Neural progenitor cell (in vitro differentiated cells): ENCODE measurements around the gene WDR3. TPM values are rescaled to one million over a fixed set of nuclear protein-coding genes. Genes with fewer than 3 reads are reported as not detected.

Source experiments
- DNase-seq: peaks from one replicate; pipeline ENCODE4 v3.0.0-alpha.2; 2016; ENCODE audit warnings: low spot score
- H2AFZ ChIP-seq: fragments of 200-600 bp; sonication (generic); replicated peaks from 2 replicates; pipeline ENCODE4 v1.6.1; 2016; ENCODE audit warnings: antibody characterized with exemption
- H3F3A ChIP-seq: fragments of 200-600 bp; sonication (generic); 2 replicates; pipeline ENCODE4 v1.6.1; 2016; ENCODE audit warnings: antibody characterized with exemption, low read depth
- H3K27ac ChIP-seq: fragments of 200-600 bp; sonication (generic); 2 replicates; pipeline ENCODE4 v1.5.1; 2016; ENCODE audit warnings: mild to moderate bottlenecking
- H3K27me3 ChIP-seq: fragments of 200-600 bp; sonication (generic); 2 replicates; pipeline ENCODE4 v1.6.1; 2016; ENCODE audit warnings: mild to moderate bottlenecking, moderate library complexity
- H3K36me3 ChIP-seq: fragments of 200-600 bp; sonication (generic); 2 replicates; pipeline ENCODE4 v1.5.1; 2016
- H3K4me1 ChIP-seq: fragments of 200-600 bp; sonication (generic); 2 replicates; pipeline ENCODE4 v1.6.1; 2016; ENCODE audit warnings: mixed run types
- H3K4me2 ChIP-seq: fragments of 200-600 bp; sonication (generic); 2 replicates; pipeline ENCODE4 v1.6.1; 2016
- H3K4me3 ChIP-seq: fragments of 200-600 bp; sonication (generic); 2 replicates; pipeline ENCODE4 v1.5.1; 2016
- H3K79me2 ChIP-seq: fragments of 200-600 bp; sonication (generic); 2 replicates; pipeline ENCODE4 v1.6.1; 2016; ENCODE audit warnings: low read depth
- H3K9ac ChIP-seq: fragments of 200-600 bp; sonication (generic); 2 replicates; pipeline ENCODE4 v1.6.1; 2016
- H3K9me3 ChIP-seq: fragments of 200-600 bp; sonication (generic); 2 replicates; pipeline ENCODE4 v1.5.1; 2016; ENCODE audit warnings: low read depth
- H4K20me1 ChIP-seq: fragments of 200-600 bp; sonication (generic); 2 replicates; pipeline ENCODE4 v1.6.1; 2016; ENCODE audit warnings: low read depth
- H3K27ac Mint-ChIP-seq: 3 replicates; pipeline ENCODE4 v1.8.0; 2021; ENCODE audit warnings: mixed read lengths
- H3K27me3 Mint-ChIP-seq: 2 replicates; pipeline ENCODE4 v1.8.0; 2022; ENCODE audit warnings: low read depth, mild to moderate bottlenecking, inconsistent platforms, moderate library complexity, mixed read lengths; ENCODE audit not compliant: insufficient read depth
- H3K36me3 Mint-ChIP-seq: 3 replicates; pipeline ENCODE4 v1.8.0; 2021; ENCODE audit warnings: mixed read lengths
- H3K4me1 Mint-ChIP-seq: 3 replicates; pipeline ENCODE4 v1.8.0; 2021; ENCODE audit warnings: mixed read lengths
- H3K4me3 Mint-ChIP-seq: 3 replicates; pipeline ENCODE4 v1.8.0; 2021; ENCODE audit warnings: mild to moderate bottlenecking, moderate library complexity, mixed read lengths
- H3K9me3 Mint-ChIP-seq: 3 replicates; pipeline ENCODE4 v1.8.0; 2020; ENCODE audit warnings: mixed read lengths
- CTCF ChIP-seq: fragments of 200-600 bp; sonication (generic); IDR thresholded peaks from 2 replicates; pipeline ENCODE4 v1.5.1; 2017; ENCODE audit warnings: antibody characterized with exemption, mild to moderate bottlenecking
- EZH2 ChIP-seq: fragments of 200-600 bp; sonication (generic); IDR thresholded peaks from 2 replicates; pipeline ENCODE4 v1.6.1; 2017; ENCODE audit warnings: antibody characterized with exemption, mild to moderate bottlenecking, moderate library complexity
- EZH2phosphoT487 ChIP-seq: fragments of 200-600 bp; sonication (generic); IDR thresholded peaks from 2 replicates; pipeline ENCODE4 v1.6.1; 2017; ENCODE audit warnings: antibody characterized with exemption
- total RNA-seq: library from RNA; depleted of rRNA; stranded (reverse); fragments of >200 nt; gene quantifications from 2 replicates; pipeline ENCODE4 v1.2.3, GENCODE V29; 2015; ENCODE audit warnings: low replicate concordance

WDR3 gene
- total RNA-seq, 1 donor from 2014 or later, result 42.4 TPM

DNA sequence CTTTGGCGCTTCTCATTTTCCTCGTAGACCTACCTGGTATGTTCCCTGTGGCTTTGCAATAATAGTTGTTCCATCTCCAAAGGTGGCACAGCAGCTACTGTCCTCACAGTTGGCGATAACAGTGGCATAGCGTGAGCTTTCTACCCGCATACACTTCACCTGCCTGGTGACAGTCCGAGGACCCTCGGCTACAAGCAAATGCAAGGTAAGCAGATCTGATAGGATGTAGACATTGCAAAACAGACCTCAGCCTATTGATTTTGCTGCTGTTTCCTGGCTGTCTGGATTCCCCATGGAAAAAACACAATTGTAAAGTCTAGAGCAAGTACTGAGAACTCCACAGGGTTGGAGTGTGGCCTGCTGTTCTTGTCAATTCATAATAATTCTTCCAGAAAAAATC, 78.5 kb downstream of the WDR3 start:
- H4K20me1 ChIP-seq, result no peaks in the 10 kb centered on the region
- no peaks in the 10 kb centered on the region for H3K27me3 Mint-ChIP-seq
- no peaks in the 10 kb centered on the region for H3F3A ChIP-seq
- no peak overlapping the region for H2AFZ ChIP-seq
- no peak overlapping the region for H3K27ac ChIP-seq
- H3K36me3 Mint-ChIP-seq, result peaks cover 2% of the 10 kb centered on the region
- no peaks in the 10 kb centered on the region for H3K4me1 ChIP-seq
- H3K4me1 Mint-ChIP-seq, result no peaks in the 10 kb centered on the region
- H3K27ac Mint-ChIP-seq, result no peak overlapping the region
- no peaks in the 10 kb centered on the region for H3K36me3 ChIP-seq
- H3K79me2 ChIP-seq, result no peaks in the 10 kb centered on the region
- TF ChIP-seq EZH2 (no peak), CTCF (no peak), EZH2phosphoT487 (no peak)
- no peak overlapping the region for H3K4me3 Mint-ChIP-seq
- H3K4me3 ChIP-seq, result no peak overlapping the region
- no peak overlapping the region for H3K9ac ChIP-seq
- DNase-seq, result no peak
- no peak overlapping the region for H3K4me2 ChIP-seq
- H3K9me3 ChIP-seq, result no peaks in the 10 kb centered on the region
- H3K9me3 Mint-ChIP-seq, result no peaks in the 10 kb centered on the region
- H3K27me3 ChIP-seq, result no peaks in the 10 kb centered on the region

GRCh38 chr1:118012515-118013124, 83.1 kb downstream of the WDR3 start:
- H3K4me1 Mint-ChIP-seq, result no peaks in the 10 kb centered on the region

GRCh38 chr1:118013336-118013735, 83.8 kb downstream of the WDR3 start:
- Histone ChIP-seq H2AFZ (no peak overlapping the region), H3K4me1 (no peaks in the 10 kb centered on the region), H4K20me1 (no peaks in the 10 kb centered on the region), H3K27me3 (no peaks in the 10 kb centered on the region), H3K27ac (no peak overlapping the region), H3K9ac (no peak overlapping the region), H3K36me3 (no peaks in the 10 kb centered on the region), H3K79me2 (no peaks in the 10 kb centered on the region), H3F3A (no peaks in the 10 kb centered on the region), H3K9me3 (no peaks in the 10 kb centered on the region), H3K4me3 (no peak overlapping the region), H3K4me2 (no peak overlapping the region)
- H3K27me3 Mint-ChIP-seq, result no peaks in the 10 kb centered on the region
- H3K36me3 Mint-ChIP-seq, result no peaks in the 10 kb centered on the region
- H3K27ac Mint-ChIP-seq, result no peak overlapping the region
- no peaks in the 10 kb centered on the region for H3K4me1 Mint-ChIP-seq
- H3K4me3 Mint-ChIP-seq, result no peak overlapping the region
- H3K9me3 Mint-ChIP-seq, result no peaks in the 10 kb centered on the region
- DNase-seq, result no peak
- TF ChIP-seq EZH2phosphoT487, result no peak

More at GRCh38 chr1:118012515-118013124, 83.1 kb downstream of the WDR3 start:
- no peaks in the 10 kb centered on the region for H3K9me3 Mint-ChIP-seq
- no peaks in the 10 kb centered on the region for H4K20me1 ChIP-seq
- H3K4me1 ChIP-seq, result no peaks in the 10 kb centered on the region
- H3K4me3 ChIP-seq, result no peak overlapping the region
- no peak overlapping the region for H3K27ac Mint-ChIP-seq
- H3K9me3 ChIP-seq, result no peaks in the 10 kb centered on the region
- no peak overlapping the region for H3K4me3 Mint-ChIP-seq
- H2AFZ ChIP-seq, result no peak overlapping the region
- DNase-seq, result no peak
- no peaks in the 10 kb centered on the region for H3K27me3 Mint-ChIP-seq
- no peak for TF ChIP-seq EZH2phosphoT487
- no peak overlapping the region for H3K4me2 ChIP-seq
- H3F3A ChIP-seq, result no peaks in the 10 kb centered on the region
- no peak overlapping the region for H3K27ac ChIP-seq
- no peaks in the 10 kb centered on the region for H3K36me3 Mint-ChIP-seq
- H3K79me2 ChIP-seq, result no peaks in the 10 kb centered on the region
- no peak overlapping the region for H3K9ac ChIP-seq
- no peaks in the 10 kb centered on the region for H3K27me3 ChIP-seq
- no peaks in the 10 kb centered on the region for H3K36me3 ChIP-seq

GRCh38 chr1:118013938-118014337, 84.4 kb downstream of the WDR3 start:
- Histone ChIP-seq H2AFZ (no peak overlapping the region), H3K4me3 (no peak overlapping the region), H3K79me2 (no peaks in the 10 kb centered on the region), H3K9me3 (no peaks in the 10 kb centered on the region), H3K27ac (no peak overlapping the region), H3K4me2 (no peak overlapping the region), H3K36me3 (no peaks in the 10 kb centered on the region), H3K27me3 (no peaks in the 10 kb centered on the region), H3F3A (no peaks in the 10 kb centered on the region), H4K20me1 (no peaks in the 10 kb centered on the region), H3K4me1 (no peaks in the 10 kb centered on the region), H3K9ac (no peak overlapping the region)
- H3K9me3 Mint-ChIP-seq, result no peaks in the 10 kb centered on the region
- no peak for DNase-seq
- no peak overlapping the region for H3K27ac Mint-ChIP-seq
- TF ChIP-seq EZH2, result no peak
- TF ChIP-seq CTCF, result no peak
- no peak for TF ChIP-seq EZH2phosphoT487
- no peak overlapping the region for H3K4me3 Mint-ChIP-seq
- H3K36me3 Mint-ChIP-seq, result no peaks in the 10 kb centered on the region
- H3K27me3 Mint-ChIP-seq, result no peaks in the 10 kb centered on the region
- no peaks in the 10 kb centered on the region for H3K4me1 Mint-ChIP-seq

Other genes with a start within 250 kb of the WDR3 start
- 24.2 and 32.0 TPM in 2 replicates for gene GDAP2, start 118 bp upstream of the WDR3 start, total RNA-seq